Mucosa of descending colon (tissue), 3 donors: ENCODE measurements around the gene USP14. TPM values are rescaled to one million over a fixed set of nuclear protein-coding genes. Genes with fewer than 3 reads are reported as not detected.

Experiments
- ATAC-seq: fragments of 200-7000 bp; cut with Tn5 transposase; one replicate; pipeline ENCODE4 v1.9.1; 2020; ENCODE audit warnings: mild to moderate bottlenecking, moderate library complexity
- DNase-seq, 3 donors: peaks; one replicate each; pipeline ENCODE4 v3.0.0-alpha.2; 2020
- H3K36me3 ChIP-seq: fragments of 200-600 bp; one replicate; pipeline ENCODE4 v1.8.0; 2021; ENCODE audit warnings: low read depth, mild to moderate bottlenecking
- H3K4me1 ChIP-seq: fragments of 200-600 bp; one replicate; pipeline ENCODE4 v1.8.0; 2021; ENCODE audit warnings: low read depth, mild to moderate bottlenecking
- H3K4me3 ChIP-seq: fragments of 200-600 bp; one replicate; pipeline ENCODE4 v1.8.0; 2021; ENCODE audit warnings: mild to moderate bottlenecking
- H3K9me3 ChIP-seq: fragments of 200-600 bp; one replicate; pipeline ENCODE4 v1.8.0; 2021; ENCODE audit warnings: mild to moderate bottlenecking
- intact Hi-C, 2 donors: fragments of 100-400 bp; cut with DNase I in 1 of 2; cut with micrococcal nuclease in 1 of 2; formaldehyde crosslinking; loops; one replicate each; pipeline versions ENCODE4 v1.11.0 to v1.11.1; 2022; cut with DNase I, micrococcal nuclease
- total RNA-seq, 3 donors: library from RNA; stranded (reverse); fragmentation: NEBNext Ultra II Directional in 2 of 3; extraction: Animal tissue kit (Norgen Biotek cat#: 25700) in 2 of 3; gene quantifications; one replicate each; pipeline versions ENCODE4 v1.2.1 to v1.2.4, GENCODE V29; 2021 to 2023
- TF ChIP-seq, protein P1 (sequence below): fragments of 200-600 bp; IDR thresholded peaks from one replicate; pipeline ENCODE4 v1.8.0; 2022; ENCODE audit warnings: antibody characterized with exemption, mild to moderate bottlenecking
- donor health status: DM: no; HTN: no; CAD: no; lungs with moderate emphysema.
- donor health status: DM: no; HTN: no; CAD: no.
- donor health status: DM: no; HTN: yes; CAD: no.

Gene USP14
- total RNA-seq, 3 donors from 2014 or later = 25.5 to 47.6 (median 38.2) TPM

DNA sequence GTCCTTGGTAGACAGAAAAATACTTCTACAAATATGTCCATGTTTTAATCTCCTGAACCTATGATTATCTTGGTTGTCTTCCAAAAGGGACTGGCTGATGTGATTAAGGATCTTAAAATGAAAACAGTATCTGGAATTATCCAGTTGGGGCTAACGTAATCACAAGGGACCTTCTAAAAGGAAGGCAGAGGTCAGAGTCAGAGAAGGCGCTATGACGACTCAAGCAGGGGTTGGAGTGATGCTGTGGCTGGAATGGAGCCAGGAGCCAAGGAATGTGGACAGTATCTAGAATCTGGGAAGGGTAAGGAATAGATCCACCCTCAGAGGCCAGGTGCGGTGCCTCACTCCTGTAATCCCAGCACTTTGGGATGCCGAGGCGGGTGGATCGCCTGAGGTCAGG is 4.2 kb upstream of the USP14 start:
- H3K9me3 ChIP-seq = no peaks in the 10 kb centered on the region
- H3K4me3 ChIP-seq = no peak overlapping the region
- peaks cover 6% of the 10 kb centered on the region for H3K4me1 ChIP-seq
- ATAC-seq (no peak), DNase-seq (no peak)
- no peaks in the 10 kb centered on the region for H3K36me3 ChIP-seq
- TF ChIP-seq, protein P1, sequence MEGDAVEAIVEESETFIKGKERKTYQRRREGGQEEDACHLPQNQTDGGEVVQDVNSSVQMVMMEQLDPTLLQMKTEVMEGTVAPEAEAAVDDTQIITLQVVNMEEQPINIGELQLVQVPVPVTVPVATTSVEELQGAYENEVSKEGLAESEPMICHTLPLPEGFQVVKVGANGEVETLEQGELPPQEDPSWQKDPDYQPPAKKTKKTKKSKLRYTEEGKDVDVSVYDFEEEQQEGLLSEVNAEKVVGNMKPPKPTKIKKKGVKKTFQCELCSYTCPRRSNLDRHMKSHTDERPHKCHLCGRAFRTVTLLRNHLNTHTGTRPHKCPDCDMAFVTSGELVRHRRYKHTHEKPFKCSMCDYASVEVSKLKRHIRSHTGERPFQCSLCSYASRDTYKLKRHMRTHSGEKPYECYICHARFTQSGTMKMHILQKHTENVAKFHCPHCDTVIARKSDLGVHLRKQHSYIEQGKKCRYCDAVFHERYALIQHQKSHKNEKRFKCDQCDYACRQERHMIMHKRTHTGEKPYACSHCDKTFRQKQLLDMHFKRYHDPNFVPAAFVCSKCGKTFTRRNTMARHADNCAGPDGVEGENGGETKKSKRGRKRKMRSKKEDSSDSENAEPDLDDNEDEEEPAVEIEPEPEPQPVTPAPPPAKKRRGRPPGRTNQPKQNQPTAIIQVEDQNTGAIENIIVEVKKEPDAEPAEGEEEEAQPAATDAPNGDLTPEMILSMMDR = no peak
- intact Hi-C loops = no loop called here

DNA sequence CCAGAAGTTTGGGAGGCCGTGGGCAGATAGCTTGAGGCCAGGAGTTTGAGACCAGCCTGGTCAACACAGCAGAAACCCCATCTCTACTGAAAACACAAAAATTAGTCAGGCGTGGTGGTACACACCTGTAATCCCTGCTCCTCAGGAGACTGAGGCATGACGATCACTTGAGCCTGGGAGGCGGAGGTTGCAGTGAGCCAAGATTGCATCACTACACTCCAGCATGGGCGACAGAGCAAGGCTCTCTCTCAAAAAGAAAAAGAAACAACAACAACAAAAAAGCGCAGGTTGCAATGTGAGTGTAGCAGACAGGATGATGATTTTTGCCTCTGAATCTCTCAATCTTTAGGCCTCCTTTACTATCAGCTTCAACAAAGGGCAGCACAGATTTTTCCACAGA is 2.7 kb upstream of the USP14 start:
- ATAC-seq (no peak), DNase-seq (no peak)
- no peaks in the 10 kb centered on the region for H3K36me3 ChIP-seq
- H3K4me3 ChIP-seq = no peak overlapping the region
- H3K4me1 ChIP-seq = peaks cover 20% of the 10 kb centered on the region
- intact Hi-C loops = no loop called here
- TF ChIP-seq, protein P1 = no peak
- H3K9me3 ChIP-seq = no peaks in the 10 kb centered on the region

DNA sequence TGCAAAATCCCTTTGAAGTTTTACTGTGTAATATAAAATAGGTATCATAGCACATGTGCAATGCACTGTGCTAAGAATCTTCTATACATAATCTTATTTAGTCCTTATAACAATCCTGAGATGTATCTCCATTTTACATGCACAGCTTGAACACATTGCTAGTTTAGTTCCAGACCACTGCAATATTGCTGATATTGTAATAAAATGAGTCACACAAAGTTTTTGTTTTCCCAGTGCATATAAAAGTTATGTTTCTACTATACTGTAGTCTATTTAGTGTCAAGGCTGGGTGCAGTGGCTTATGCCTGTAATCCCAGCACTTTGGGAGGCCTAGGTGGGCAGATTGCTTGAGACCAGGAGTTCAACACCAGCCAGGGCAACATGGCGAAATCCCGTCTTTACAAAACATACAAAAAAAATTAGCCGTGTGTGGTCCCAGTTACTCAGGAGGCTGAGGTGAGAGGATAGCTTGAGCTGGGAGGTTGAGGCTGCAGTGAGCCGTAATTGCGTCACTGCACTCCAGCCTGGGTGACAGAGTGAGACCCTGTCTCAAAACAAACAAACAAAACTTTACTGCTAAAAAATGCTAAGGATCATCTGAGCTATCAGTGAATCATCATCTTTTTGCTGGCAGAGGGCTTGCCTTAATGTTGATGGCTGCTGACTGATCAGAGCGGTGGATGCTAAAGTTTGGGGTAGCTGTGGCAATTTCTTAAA is 1.7 kb upstream of the USP14 start:
- TF ChIP-seq, protein P1 = no peak
- H3K36me3 ChIP-seq = no peaks in the 10 kb centered on the region
- no peak overlapping the region for H3K4me3 ChIP-seq
- no peaks in the 10 kb centered on the region for H3K9me3 ChIP-seq
- peaks cover 20% of the 10 kb centered on the region for H3K4me1 ChIP-seq
- intact Hi-C loops = no loop called here
- DNase-seq (no peak), ATAC-seq (no peak)

DNA sequence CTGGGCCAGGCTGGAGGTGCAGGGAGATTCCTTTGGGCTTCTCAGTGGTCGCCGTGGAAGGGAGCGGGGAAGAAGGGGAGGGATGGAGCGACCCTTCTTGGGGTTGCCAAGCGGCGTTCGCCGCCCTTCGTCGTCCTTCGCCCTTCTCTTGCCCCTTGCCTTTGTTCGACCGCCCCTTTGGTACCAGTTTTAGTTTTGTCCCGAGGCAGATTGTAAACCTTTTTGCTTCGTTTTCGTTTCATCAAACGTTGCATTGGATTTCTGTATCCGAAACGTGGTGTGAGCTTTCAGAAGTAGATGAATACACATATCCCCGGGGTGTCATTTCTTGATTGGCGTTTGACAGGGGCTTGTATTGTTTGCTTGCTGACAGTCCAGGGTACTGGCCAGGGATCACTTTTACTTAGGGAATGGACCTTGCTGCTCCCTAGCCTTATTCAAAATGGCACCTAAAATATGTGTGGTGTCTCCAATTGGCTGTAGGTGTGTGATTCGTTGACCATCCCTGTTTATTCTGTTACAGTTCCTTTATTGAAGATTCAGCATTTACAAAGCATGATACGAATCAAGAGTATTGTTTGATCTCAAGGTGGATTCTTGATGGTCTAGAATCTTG is 788 bp downstream of the USP14 start:
- H3K9me3 ChIP-seq = no peaks in the 10 kb centered on the region
- ATAC-seq (no peak), DNase-seq (no peak)
- peaks cover 20% of the 10 kb centered on the region for H3K4me1 ChIP-seq
- TF ChIP-seq, protein P1 = no peak
- H3K4me3 ChIP-seq = peak overlapping the region; percentile 81
- intact Hi-C loops = no loop called here
- H3K36me3 ChIP-seq = no peaks in the 10 kb centered on the region

DNA sequence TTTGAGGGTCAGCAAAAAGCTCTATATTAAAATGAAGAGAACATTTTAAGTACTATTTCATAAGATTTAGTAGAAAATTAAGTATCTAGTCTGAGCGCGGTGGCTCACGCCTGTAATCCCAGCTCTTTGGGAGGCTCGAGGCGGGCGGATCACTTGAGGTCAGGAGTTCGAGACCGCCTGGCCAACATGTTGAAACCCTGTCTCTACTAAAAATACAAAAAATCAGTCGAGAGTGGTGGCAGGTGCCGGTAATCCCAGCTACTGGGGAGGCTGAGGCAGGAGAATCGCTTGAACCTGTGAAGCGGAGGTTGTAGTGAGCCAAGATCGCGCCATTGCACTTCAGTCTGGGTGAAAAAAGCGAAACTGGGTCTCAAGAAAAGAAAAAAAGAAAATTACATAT is 1.6 kb downstream of the USP14 start:
- Histone ChIP-seq H3K4me1 (peaks cover 20% of the 10 kb centered on the region), H3K36me3 (no peaks in the 10 kb centered on the region), H3K4me3 (no peak overlapping the region), H3K9me3 (no peaks in the 10 kb centered on the region)
- intact Hi-C loops = no loop called here
- TF ChIP-seq, protein P1 = no peak
- ATAC-seq (no peak), DNase-seq (no peak)
